Brain pericyte (primary cell): ENCODE results near the gene QDPR.
"Not testable (repeated sequence)": the region's sequence is repeated elsewhere in the genome, so short reads cannot be mapped to it uniquely, and the experiment has no call there.

ENCODE experiments used
- DNase-seq: peaks from one replicate; pipeline ENCODE4 v3.0.0-alpha.2; 2012; ENCODE audit warnings: low read depth, low spot score

The QDPR gene

DNA sequence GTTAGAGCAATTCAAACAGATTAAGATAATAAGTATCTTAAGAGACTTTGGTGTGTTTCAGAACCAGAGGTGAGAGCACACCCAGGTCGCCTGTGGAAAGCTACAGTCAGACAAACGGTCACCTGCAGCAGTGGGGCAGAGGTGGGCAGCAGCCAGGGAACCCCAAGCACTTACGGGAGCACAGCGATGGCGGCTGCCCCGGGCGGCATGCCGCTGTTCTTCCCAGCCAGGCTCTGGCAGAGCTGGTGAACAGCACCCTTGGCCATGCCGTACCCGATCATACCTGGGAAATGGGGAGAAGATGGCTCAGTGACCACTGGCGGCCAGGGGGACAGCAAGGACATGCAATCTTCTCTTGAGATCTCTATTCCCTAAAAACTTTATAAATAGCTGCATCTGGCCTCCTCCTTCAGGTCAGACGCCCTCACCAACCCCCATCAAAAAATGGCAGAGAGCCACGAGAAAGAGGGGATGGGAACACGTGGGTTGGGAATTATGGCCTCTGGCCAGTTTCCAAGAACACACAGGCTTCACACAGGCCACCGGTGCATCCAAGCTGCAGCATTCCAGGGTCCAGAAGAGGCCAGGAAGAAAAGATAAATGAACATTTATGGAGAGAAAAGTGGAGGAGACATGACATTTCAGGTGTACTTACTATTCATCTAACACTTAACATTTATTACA is 19.7 kb downstream of the QDPR start:
- DNase-seq = no peak

DNA sequence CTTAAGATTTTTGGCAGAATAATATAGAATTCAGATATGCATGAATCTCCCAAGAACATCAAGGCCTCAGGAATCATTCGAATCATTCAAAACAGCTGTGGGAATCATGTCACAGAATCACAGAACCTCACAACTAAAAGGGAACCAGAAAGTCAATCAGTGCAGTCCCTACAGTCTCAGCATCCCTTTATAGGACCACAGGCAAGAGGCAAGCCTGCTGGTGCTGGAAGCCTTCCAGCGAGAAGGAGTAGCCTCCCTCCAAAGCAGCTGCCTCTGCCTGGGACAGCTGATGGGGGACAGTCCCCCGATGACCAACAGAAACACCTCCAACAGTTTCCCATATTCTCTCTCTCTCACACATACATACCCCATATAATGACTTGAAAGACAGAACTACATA is 20.7 kb downstream of the QDPR start:
- no peak for DNase-seq

DNA sequence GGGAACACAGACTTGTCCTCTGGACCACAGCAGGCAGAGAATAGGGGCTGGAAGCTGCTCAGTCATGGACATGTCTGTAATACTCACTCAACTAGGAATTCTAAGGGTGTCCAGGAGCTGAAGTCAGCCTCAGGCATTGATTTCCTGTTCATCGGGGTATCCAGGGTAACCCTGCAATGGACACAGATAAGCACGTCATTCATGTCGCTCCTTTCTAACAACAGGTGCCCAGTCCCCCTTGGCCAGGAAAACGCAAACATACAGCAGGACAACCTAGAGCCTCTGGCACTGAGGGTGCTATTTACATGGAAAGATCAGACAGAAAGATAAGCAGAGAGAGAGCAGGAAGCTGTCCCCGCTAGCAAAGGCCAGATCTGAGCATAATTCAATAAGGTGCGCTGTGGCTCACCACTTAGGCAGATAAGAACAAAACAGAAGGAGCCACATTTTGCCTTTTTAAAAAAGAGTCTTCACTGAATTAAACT is 21.3 kb downstream of the QDPR start:
- no peak for DNase-seq

DNA sequence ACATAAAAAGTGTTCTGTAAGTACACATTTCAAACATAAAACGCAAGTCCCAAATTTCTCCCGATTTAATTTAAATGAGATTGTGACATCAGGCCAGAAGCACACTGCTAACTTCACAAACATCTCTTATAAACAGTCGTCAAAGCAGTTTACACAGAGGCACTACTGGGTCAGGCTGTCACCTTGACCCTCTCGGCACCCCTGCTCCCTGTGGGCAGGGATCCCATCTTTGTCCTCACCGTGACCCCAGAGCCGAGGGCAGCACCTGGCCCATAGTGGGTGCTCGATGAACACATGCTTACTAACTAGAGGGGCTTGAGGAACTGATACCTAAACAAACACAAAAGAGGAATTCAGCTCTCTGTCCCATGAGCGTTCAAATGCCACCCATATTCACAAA is 22.2 kb downstream of the QDPR start:
- no peak for DNase-seq

DNA sequence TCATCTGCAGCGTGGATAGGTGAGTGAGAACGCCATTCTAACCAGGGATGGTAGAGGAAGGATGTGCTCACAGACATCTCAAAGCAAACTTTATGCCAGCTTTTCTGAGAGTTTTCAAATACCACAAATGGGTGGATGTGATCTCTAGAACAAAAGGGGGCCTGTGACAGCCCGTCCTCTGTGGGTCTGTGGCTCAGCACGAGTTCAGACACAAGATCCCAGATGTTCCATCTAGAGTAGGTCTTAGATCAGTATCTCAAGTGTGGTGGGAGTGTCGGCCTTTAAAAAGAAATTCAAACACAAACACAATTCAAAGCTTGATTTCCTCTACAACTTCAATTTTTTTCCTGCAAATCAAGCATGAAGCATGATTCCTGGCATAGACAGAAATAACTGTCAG is 22.8 kb downstream of the QDPR start:
- no peak for DNase-seq

DNA sequence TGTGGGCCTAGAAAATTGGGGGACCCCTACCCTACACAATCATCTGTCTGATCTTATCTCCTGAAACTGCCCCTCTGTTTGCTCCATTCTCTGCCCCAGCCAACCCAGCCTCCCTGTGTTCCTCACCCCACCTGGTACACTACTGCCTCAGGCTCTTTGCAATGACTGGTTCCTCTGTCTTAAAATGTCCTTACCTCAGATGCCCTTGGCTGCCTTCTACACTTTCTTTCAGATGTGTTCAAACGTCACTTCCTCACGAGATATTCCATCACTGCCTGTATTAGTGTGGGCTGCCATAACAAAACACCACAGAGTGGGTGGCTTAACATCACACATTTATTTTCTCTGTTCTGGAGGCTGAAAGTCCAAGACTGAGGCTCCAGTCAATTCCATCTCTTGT is 29.2 kb downstream of the QDPR start:
- DNase-seq = no peak

DNA sequence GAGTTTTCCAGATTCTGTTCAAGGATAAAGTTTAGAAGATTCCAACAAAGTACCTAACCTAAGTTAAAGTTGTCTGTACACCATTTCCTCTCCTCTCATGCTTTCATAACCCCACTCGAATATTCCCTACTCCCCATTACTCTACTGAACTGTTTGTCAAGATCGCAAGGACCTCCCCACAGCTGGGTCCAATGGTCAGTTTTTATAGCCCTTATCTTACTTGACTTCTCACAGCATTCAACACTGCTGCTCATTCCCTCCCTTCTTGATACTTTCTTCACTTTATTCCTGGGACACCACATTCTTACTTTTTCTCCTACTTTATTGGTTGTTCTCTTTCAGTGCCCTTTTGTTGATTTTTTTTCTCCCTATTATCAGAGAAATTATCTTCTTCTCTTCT is 30.9 kb downstream of the QDPR start:
- no peak for DNase-seq

DNA sequence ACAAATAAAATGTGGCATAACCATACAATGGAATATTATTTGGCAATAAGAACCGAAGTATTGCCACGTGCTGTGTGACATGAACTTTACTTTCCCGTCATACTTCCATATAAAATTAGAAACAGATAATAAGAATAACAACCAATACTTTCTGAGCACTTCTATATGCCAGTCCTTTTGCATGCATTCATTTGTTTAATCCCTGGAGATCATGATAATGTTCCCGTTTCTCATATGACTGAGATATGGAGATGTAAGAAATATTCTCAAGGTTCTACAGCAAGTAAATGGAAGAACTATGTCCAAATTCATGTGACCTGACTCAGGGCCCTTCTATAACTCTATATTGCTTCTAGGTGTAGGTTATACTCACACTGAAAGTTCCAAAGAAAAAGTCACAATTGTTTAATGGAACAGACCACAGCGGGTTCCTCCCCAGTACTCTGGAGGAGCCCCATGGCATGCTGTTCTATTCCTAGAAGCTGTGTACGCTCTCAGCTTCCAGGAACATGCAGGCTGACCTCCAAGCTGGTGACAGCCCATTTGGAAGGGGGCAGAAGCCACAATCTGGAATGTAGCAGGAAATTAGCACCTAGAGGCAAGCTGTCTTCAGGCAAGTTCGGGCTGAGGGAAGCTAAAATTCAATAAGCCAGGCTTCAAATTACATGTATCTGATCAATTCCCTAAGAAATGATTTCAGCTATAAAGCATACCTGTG is 31.5 kb downstream of the QDPR start:
- DNase-seq = no peak

DNA sequence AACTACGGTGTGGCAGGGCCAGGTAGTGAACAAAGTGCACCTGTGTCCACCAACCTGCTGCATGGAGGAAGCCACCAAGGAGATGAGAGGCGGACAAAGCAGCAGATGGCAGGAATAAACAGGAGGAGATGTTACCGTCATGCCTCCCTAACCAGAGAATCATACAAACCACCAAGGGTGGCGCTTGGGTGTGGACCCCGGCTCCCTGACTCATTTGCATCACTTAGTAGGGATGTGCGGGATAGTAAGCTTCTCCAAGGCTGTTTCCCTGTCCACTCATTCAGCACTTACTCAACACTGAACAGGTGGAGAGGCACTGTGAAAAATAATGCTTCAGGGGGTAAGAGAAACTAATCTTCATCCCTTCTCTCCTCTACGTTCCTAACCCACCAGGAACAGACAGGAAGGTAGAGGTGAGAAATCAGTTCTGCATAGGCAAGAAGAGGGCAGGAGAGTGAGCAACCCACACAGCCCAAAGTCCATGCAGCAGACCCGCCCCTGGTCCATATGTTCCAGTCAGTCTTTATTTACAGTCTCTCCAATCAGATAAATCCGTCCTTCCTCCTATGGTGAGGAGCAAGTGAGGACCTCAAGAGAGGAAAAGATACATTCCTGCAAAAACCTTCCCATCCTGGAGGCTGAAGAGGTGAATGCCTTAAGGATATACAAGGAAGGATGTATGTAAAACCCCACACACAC is 34.0 kb downstream of the QDPR start:
- no peak for DNase-seq

DNA sequence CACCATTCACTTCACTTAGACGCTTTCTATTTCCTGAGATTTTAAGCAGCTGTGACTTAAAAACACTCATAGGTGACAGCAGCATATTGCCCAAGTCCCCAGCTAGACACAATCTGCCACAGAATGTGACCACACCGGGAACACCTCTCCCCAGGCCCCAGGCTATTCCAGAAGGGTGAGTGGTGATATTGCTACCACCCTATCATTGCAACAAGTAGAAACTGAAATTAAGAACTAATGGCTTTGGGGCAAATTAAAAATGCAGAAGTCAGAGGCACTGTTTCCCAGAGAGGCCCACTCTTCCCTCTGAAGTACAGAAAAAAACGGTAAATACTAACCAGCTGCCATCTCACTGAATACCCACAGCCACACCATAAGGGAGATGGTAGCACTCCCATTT is 35.0 kb downstream of the QDPR start:
- DNase-seq = no peak

DNA sequence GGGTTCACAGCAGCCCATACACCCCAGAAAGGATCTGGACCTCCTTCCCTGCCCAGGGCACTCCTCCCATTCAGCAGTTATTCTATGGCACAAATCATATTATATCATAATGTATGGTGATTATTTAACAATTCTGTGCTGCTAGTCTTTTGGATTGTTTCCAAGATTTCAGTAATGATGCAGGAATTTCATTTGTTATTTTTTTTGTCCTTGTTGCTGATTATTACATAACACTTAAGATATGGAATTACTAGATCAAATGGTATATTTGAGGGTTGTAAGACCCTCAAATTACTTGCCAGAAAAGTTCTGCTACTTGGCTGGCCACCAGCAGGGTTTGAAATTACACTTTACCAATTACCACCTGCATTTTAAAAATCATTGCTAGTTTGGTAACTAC is 36.4 kb downstream of the QDPR start:
- DNase-seq = no peak

DNA sequence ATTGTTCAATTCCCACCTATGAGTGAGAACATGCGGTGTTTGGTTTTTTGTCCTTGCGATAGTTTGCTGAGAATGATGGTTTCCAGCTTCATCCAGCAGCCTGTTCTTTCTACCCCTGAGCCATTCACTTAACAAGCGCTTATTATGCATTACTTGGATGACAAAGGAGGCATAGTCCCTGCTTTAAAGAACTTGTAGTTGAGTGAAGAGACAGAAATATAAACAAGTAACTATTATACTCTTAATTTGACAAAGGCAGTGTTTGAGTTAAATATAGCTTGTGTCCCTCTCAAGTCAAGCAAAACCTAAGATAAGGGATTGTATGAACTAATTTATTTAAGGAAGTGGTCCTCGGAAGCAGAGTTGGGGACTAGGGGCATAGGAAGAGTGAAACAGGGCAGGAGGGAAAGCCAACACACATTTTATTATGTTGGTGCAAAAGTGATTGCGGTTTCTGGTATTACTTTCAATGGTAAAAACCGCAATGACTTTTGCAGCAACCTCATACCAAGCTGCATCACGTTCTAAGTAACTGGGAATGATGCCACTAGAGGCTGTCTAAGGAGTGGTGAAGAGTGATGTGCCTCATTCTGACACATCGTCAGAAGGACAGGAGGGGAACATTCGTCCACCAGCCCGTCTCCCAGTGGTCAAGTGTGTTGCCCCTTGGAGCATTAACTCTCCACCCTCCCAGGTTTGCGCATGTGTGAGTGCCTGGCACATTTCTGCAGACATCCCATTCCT is 41.8 kb downstream of the QDPR start:
- DNase-seq = no peak

DNA sequence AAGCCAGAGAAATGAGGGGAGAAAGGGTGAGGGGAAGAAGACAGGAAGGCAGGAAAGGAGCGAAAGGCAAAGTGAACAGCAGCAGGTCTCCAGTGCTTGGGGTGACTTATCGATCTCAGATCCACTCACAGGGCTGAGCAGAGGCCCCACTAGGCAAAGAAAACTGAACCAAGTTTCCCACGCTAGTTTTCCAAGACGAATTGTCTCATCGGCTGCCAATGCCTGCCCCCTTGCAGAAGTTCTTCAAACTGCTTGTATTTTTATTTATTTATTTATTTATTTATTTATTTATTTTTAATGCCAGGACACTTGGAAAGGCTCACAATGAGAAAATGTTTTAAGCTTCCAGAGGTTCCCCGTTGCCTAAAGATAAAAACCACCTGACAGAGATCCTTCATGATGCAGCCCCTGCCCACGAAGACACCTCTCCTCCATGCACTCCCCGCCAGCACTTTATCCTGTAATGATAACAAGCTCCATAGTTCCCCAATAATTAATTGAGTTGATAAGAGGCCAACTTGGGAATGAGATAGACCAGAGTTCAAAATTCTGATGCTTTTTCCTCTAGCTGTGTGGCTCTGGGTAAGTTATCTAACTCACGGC is 43.2 kb downstream of the QDPR start:
- no peak for DNase-seq

DNA sequence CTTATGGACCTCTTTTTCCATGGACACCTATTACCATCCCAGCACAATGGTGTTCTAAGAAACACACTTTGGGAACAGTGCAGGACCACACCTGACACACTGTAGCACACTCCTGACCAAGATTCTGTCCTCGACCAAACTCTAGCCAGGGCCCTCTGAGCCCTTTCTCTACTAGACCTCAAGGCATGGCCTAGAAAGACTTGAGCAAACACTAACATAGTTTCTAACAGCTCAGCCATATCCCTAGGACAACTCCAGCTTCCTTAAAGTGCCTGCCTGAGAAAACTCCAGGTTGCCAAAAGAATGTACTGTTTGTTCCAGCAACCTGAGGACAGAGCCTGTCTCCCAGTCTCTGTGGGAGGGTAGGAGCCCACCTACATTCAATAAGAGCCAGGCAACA is 48.3 kb downstream of the QDPR start:
- DNase-seq = no peak

DNA sequence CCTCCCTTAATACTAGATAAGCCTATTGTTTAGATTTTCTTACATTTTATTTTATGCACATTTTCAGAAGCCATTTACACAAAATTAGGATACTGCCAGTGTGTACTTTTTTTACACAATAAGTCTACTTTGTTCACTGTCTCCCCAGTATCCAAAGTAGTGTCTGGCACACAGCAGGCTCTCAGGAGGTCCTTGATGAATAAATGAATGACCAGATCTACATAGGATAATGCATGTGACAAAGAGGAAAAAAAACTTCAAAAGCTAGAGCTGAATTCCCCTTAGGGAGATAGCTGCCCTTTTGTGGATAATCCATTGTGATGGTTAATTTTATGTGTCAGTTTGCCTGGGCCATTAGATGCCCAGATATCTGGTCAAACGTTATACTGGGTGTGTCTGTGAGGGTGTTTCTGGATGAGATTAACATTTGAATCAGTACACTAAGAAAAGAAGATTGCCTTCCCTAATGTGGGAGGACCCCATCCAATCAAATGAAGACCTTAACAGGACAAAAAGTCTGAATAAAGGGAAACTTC is 61.6 kb downstream of the QDPR start:
- no peak for DNase-seq

DNA sequence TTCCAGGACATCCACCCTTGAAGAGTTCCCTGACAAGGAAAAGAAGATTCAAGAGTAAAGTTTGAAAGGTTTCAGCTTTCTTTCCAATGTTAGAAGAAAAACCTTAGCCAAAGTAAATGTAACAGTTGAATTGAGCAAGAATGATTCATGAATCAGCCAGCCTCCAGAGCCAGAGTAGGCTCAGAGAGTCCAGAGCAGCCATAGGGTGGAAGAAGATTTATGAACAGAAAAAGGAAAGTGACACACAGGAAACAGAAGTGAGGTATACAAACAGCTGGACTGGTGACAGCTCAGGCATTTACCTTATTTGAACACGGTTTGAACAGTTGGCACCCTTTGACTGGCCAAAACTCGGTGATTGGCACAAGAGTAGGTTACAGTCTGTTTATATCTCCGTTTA is 63.2 kb downstream of the QDPR start:
- no peak for DNase-seq

DNA sequence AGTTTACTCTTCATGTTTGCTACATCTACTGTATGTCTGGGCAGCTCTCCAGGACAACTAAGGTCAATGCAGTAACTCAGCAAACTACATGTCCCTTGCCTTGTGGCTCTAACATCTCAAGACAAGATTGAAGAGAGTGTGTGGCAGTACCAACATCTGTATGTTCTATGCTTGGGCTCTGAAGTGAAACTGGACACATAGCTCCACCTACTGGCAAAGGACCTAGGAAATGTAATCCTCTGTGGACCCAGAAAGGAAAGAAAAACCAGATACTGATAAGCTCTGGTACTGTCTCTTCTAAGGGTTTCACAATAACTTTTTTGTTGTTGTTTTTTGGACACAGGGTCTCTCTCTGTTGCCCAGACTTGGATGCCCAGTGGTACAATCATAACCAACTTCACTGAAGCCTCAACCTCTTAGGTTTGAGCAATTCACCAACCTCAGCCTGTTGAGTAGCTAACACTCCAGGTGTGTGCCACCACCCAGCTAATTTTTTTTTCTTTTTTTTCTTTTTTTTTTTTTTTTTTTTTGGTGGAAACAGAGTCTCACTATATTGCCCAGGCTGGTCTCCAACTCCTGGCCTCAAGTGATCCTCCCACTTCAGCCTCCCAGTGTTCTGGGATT is 64.1 kb downstream of the QDPR start:
- DNase-seq = peak; percentile 22

DNA sequence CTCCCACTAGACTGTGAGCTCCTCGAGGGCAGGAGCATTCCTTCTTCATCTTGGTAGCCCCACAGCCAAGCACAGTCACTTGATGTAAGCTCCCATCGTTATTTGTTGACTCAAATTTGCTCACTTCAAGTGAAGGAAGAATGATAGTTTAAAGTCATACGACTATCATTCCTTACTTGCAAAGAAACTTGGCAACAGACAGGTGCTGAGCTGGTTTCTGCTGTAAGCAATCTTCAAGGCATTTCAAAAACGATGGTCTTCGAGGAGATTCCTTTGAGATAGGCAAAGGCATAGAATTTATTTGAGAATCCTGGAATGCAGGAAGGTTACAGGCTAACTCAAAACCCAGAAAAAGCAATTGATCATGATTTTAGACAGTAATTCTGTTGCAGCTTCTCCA is 64.8 kb downstream of the QDPR start:
- no peak for DNase-seq

DNA sequence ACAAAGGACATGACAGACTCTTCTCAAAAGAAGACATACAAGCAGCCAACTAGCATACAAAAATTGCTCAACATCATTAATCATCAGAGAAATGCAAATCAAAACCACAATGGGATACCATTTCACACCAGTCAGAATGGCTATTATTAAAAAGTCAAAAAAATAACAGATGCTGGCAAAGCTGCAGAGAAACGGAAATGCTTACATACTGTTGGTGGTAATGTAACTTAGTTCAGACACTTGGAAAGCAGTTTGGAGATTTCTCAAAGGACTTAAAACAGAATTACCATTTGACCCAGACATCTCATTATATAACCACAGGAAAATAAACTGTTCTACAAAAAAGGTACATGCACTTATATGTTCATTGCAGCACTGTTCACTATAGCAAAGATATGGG is 69.4 kb downstream of the QDPR start:
- DNase-seq = not testable (repeated sequence)

DNA sequence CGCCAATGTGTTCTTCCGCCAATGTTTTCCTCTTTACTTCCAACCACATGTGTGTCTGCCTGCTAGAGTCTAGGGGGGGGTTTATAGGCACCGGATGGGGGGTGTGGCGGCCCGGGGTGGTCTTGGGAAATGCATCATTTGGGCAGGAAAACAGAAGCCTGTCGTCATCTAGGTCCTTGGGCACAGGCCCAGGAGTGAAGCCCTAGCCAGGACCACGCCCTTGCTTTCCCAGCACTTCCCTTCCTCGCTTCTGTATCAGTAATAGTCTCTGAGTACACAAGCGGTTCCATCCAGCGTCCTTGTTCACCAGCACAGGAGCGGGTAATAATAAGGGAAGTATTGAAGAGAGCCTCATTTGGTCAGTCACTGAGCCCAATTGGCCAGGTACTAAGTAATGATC is 74.5 kb downstream of the QDPR start:
- DNase-seq = no peak

DNA sequence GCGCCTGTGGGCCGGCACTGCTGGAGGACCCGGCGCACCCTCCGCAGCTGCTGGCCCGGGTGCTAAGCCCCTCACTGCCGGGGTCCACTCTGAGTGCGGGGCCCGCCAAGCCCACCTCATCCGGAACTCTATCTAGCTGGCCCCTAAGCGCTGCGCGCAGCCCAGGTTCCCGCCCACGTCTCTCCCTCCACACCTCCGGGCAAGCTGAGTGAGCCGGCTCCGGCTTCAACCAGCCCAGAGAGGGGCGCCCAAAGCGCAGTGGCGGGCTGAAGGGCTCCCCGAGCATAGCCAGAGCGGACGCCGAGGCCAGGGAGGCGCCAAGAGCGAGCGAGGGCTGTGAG is 75.2 kb downstream of the QDPR start:
- DNase-seq = no peak
